GM20431 (cell line): ENCODE data around the gene BPIFB4.

Experiments
- in situ Hi-C: fragments of 300-500 bp; cut with MseI, MboI; formaldehyde crosslinking; loops from one replicate; pipeline ENCODE4 v1.15.0; 2020; ENCODE audit warnings: low sequenced_read_pairs; ENCODE audit not compliant: unreplicated experiment

BPIFB4 gene

DNA sequence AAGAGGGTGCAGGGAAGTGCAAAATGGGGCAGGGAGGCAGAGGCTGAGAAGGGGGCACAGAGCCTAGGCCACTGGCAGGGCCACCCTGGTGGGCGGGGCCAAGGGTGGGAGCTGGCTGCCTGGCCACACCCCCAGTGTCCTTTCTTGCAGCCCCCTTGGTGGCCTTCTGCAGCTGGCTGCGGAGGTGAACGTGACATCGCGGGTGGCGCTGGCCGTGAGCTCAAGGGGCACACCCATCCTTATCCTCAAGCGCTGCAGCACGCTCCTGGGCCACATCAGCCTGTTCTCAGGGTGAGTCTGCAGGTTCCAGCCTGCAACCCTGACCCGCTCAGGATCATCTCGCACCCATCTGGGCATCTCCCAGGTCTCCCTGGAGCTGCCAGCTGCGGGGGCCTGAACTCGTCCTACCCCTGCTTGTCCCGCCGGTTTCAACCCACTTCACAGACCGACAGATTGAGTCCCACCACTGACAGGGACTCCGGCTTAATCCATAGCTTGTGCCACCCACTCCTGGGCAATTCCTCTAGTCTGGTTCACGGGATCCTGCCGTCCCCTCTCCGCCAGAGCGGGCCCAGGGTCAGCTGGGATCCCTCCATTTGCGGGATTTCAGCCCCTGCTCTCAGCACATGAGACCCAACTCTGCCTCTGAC lies 19.6 kb upstream of the BPIFB4 start:
- in situ Hi-C loops: no loop called here

DNA sequence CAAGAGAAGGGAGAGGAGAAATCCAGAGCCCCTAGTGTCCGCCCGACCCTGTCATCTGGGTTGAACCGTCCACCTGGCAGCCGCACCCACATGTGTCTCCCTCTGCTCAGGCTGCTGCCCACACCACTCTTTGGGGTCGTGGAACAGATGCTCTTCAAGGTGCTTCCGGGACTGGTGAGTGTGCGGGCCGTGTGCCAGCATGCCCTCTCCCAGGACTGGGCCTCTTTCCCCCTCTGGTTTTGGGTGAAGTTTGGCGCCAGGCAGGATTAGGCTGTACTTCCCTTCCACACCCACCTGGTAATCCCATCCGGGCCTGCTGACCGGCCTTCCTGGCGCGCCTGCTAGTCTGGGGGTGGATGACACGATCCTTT lies 17.8 kb upstream of the BPIFB4 start:
- in situ Hi-C loops: no loop called here

DNA sequence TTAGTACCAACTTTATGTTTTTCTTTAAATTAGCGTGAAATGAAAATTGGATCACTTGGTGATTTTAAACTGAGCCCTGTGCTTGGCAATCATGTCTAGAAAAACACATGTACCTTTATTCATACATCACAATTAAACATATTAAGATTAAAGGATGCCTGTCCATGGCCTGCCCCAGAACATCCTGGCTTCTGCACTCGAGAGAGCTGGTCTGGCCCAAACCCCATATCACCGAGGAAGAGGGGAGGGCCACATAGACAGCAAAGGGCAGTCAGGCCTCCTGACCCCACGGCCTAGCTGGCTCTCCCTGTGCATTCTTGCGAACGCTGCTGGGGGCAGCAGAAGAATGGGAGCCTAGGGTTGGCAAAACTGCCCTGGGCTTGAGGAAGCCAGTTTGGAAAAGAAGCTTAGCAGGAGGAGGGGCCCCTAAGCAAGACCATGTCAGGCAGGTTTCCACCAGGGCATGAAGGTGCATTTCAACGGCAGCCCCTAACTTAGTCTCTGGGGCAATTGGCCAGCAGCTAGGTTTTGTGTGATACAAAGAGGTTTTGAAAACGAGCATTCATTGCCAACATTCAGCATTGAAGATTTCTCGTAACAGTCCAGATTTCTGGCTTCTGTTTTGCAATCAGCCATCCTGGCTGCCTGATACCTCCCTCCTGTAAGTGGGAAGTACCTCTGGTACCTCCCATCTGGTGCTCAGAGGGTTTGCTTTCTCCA lies 17.2 kb upstream of the BPIFB4 start:
- in situ Hi-C loops: no loop called here

DNA sequence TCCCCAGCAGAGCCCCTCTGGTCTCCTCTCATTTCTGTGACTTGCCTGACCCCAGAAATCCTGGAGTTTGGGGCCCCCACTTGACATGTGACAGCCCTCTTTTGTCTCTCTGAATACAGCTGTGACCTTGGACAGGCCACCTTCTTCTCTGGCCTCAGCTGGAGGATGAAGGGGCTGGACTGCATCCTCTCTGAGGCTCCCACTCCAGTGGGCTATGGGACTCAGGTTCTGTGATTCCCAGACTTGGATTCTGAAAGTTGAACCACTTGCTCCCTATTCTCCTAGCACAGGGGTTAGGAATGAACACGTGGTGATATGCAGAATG lies 16.7 kb upstream of the BPIFB4 start:
- in situ Hi-C loops: no loop called here

DNA sequence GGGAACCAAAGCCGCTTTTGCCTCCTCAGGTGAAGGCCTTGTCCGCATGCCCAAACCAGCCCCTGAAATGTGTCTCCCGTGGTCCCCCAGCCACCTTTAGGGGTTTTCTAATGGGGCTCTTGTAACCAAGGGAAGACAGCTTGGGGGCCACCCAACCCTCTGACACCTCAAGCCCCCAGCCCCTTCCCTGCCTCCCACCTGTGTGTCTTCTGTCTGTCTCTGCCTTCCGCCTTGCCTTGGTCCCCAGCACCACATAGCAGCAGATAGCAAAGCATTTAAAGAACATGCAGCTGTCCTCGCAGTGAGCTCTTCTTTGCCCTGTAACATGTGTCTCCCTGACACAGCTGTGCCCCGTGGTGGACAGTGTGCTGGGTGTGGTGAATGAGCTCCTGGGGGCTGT lies 16.2 kb upstream of the BPIFB4 start:
- in situ Hi-C loops: no loop called here

DNA sequence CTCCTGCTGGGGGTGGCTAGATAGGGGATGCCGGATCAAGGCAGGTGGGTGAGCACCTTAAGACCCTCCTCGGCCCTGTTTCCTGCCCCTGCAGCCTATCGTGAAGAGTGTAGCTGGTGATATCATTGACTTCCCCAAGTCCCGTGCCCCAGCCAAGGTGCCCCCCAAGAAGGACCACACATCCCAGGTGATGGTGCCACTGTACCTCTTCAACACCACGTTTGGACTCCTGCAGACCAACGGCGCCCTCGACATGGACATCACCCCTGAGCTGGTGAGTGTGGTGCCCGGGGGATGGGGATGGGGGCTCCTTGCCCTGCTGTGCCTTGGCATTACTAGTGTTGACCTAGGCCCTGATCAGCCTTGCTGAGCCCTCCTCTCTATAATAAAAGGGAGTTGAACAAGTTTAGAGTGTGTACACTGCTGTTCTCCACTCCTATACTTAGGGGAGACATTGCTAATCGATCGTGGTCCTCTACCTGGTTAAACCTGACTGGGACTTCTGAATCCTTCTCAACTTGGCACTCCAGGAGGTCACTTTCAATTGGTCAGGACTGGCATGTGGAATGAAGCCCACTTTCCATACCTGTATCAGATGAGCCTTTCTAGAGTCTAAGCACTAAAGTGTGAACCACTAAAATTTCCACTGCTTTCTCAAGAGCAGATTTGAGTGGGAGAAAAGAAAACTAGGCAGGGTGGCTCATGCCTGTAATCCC lies 14.7 kb upstream of the BPIFB4 start:
- in situ Hi-C loops: no loop called here

DNA sequence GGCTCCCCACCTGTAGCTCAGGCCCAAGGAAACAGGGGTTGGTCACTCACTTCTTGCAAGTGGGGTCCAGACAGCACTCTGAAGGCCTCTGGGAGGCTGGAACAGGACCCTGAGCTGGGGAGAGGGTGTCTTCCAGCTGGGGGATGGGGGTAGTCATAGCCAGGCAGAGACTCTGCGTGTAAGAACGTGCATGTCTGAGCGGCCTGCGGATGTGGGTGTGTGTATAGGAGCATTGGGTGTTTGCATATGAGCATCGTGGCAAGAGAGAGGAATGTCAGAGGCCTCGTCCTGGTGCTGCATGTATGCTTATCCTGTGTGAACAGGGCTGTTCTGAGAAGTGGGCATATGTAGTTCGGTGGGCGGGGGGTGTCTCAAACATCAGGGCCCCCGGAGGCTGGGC lies 13.7 kb upstream of the BPIFB4 start:
- in situ Hi-C loops: no loop called here

DNA sequence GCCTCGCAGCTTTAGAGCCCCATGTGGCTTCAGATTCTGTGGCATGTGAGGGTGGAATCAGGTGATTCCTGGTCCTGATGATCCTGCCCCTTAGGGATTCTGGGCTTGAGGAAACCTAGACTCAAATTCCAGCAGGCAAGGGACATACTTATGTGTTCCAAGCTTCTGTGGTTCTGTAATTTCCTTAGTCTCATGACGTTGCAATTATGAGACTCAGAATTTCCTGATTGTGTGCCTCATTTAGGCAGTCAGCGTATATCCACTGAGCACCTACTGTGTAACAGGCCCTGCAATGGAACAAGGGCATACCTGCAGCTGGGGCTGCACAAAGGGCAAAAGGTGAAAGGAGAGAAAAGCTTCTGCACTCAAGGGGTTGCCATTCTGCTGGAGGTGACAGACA lies 11.6 kb upstream of the BPIFB4 start:
- in situ Hi-C loops: no loop called here

DNA sequence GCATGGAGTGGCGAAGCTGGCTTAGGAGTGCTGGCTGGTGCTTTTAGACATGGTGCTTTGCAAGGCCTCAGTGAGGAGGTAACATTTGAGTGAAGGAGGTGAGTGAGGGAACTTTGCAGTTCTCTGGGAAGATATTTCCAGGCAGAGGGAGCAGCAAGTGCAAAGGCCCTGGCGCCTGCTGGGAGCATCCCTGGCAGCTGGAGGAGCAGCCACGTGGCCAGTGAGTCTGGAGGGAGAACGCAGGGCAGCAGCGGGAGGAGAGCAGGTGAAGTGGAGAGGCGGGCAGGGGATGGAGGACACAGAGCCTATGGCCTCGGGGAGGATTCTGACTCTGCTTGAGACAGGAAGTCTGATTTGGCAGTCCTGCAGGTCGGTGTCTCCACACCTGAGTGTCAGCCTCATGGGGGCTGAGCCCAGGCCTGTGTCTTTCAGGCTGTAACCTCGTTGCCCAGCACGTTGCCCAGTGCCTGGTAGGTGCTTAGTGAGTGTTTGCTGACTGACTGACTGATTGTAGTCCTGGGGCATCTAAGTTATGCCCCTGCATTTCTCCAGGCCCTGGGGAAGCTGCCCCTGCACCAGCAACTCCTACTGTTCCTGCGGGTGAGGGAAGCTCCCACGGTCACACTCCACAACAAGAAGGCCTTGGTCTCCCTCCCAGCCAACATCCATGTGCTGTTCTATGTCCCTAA lies 11.0 kb upstream of the BPIFB4 start:
- in situ Hi-C loops: no loop called here

DNA sequence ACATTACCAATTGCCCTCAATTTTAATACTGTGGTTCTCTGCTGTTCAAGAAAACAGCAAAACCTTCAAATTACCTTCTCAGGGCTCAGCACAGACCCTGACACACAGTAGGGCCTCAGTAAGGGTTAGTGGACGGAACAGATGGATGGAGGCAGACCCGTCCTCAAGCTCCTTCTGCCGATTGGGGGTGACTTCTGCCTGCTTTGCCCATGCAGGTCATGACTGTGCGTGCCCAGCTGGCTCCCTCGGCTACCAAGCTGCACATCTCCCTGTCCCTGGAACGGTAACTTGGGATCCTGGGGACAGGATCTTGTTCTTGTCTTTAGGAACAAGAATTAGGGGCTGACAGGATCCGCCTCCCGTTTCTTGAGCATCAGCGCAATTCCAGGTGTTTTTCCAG lies 9.8 kb upstream of the BPIFB4 start:
- in situ Hi-C loops: loop anchor here (10.0 kb wide), 1 partner anchor 165 kb away; no protein-coding TSS in a partner anchor

DNA sequence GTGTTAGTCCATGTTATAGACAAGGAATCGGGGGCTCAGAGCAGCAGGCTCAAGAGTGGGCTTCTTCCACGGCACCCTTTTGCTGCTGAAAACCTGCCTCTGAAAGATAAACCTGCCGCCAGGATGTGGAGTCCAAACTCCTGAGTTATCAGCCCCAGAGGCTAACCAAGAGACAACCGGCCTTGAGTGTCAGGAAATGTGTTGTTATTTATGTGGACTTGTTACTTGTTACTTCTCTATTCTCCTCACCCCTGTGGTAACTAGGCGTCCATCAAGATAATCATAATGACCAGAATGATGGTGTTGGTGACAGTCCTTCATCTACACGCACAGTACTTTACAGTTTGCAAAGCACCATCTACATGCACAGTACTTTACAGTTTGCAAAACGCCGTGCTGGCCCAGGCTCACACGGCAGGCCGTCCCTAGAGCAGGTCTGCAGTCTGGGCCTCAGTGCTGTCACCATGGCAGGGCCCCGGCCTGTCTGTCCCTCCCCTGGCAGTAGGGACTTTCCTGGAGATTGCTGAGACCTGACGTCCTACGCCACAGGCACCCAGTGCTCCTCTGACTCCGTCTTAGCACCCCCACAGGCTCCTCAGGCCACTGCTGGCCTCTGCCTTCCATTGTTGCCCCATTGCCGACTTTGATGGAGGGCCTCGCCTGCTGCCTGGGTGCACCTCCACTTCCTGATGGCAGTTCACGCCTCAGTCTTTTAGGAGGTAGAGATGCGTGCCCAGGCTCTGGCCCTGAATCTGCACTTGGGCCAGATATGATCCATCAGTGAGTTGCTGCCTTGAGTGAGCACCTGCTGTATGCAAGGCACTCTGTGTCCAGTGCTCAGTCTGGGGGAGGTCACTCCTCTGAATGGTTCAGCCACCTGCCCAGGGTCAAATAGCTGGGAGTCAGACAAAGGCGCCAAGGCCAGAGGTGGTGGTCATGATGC lies 9.1 kb upstream of the BPIFB4 start:
- in situ Hi-C loops: loop anchor here (10.0 kb wide), 1 partner anchor 166 kb away; no protein-coding TSS in a partner anchor

DNA sequence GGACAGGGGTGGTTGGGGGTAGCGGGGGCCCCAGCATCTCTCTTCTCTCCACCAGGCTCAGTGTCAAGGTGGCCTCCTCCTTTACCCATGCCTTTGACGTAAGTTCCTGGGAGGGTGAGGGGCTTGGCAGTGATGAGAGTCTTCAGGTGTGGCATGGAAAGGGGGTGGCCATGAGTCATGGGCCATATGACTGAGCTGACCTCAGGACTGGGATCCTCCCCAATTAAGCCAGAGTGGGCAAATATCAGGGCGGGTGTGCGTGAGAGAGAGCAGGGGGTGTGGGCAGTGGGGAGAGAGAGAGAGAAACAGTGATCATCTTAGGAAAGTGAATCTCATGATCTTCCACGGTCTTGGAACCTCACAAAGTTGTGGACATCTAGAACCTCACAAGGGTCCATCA lies 8.2 kb upstream of the BPIFB4 start:
- in situ Hi-C loops: loop anchor here (10.0 kb wide), 1 partner anchor 166 kb away; no protein-coding TSS in a partner anchor

DNA sequence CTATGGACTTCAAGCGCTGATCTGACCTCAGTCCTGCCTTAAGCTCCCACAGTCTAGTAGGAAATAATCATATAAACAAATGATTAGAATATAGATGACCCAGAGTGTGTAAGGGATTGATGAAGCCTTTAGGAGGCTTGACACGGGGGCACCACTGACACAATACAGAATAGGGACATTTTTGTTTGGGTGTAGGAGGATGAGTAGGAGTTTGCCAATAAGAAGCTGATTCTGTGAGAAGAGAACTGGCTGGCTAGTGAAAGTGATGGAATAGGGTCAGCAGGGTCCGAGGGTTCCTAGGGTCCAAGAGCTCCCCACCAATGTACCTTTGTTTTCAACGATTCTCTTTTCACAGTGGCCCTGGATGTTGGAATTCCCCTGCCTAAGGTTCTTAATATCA lies 7.1 kb upstream of the BPIFB4 start:
- in situ Hi-C loops: loop anchor here (10.0 kb wide), 1 partner anchor 168 kb away; no protein-coding TSS in a partner anchor

DNA sequence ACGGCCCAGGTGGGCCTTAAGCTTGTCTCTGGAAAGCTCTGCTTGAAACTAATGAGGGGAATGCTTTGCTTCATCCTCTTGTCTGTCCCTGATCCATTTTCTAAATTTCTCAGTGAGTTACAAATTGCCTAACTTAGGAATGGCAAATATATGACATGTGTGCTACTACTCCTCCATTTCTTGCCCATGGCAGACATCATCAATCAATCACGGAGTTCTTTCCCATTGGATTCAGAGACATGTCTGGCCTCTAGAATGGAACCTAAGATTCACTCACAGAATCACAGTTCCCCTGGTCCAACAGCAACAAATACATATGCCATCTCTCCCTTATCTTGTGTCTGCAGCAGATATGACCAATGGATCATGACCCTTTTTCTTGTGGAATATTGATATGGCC lies 6.6 kb upstream of the BPIFB4 start:
- in situ Hi-C loops: loop anchor here (10.0 kb wide), 1 partner anchor 168 kb away; no protein-coding TSS in a partner anchor

DNA sequence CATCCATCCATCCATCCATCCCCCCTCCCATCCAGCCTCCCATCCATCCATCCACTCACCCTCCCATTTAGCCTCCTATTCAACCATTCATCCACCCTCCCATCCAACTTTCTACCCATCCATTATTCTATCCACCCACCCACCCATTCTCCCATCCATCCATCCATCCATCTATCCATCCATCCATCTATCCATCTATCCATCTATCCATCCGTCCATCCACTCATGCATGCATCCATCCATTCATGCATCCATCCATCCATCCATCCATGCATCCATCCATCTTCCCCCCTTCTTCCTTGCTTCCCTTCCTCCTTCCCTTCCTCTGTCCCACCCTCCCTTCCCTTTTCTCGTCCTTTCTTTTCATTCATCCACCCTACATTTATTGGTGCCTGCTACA lies 4.8 kb upstream of the BPIFB4 start:
- in situ Hi-C loops: loop anchor here (10.0 kb wide), 1 partner anchor 170 kb away; no protein-coding TSS in a partner anchor

DNA sequence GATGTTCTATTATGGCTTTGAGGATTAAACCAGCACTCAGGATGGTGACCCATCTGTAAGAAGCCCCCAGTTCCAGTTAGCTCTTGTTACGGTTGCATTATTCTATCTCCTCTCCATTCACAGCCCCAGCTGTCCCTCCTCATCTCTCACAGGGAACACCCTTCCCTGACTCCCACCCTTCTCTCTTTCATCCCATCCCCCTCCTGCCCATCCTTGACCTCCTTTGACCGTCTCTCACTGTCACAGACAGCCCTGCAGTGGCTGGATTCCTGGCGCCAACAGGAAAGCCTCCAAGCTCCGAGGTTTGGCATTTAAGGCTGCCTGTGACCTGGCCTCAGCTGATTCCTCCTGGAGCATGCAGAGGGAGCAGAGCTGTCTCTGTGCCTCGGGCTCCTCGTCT lies 4.2 kb upstream of the BPIFB4 start:
- in situ Hi-C loops: loop anchor here (10.0 kb wide), 1 partner anchor 170 kb away; no protein-coding TSS in a partner anchor

DNA sequence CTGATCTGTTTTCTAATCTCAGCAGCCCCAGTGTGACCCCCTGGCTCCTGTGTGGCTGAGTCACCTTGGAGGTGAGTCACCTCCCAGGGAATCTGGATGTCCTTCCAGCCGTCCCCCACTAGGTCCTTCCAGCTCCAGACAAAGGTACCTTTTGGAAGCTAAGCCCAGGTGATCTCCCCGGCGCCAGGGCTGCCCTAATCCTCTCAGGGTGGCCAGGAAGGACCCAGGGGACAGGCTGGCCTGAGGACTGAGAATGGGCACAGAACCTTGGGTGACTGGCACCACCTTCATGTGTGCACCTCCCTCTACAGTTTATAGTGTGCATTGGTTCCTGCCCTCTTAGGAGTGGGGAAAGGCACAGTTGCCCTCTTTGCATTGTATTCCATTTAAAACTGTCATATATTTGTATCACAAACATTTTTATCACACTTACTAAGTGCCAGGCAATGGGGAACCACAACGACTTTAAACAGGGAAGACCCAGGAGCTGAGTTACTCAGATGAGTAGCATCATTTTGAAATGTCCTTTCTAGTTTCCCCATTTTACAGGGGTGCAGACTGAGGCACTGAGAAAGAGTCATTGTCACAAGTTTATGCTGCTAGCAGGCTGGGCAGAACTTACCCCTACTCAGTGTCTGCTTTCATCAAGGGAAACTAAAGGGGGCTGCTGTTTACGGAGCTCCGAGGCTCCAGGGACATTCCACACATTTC lies 2.6 kb upstream of the BPIFB4 start:
- in situ Hi-C loops: loop anchor here (10.0 kb wide), 1 partner anchor 172 kb away; no protein-coding TSS in a partner anchor

DNA sequence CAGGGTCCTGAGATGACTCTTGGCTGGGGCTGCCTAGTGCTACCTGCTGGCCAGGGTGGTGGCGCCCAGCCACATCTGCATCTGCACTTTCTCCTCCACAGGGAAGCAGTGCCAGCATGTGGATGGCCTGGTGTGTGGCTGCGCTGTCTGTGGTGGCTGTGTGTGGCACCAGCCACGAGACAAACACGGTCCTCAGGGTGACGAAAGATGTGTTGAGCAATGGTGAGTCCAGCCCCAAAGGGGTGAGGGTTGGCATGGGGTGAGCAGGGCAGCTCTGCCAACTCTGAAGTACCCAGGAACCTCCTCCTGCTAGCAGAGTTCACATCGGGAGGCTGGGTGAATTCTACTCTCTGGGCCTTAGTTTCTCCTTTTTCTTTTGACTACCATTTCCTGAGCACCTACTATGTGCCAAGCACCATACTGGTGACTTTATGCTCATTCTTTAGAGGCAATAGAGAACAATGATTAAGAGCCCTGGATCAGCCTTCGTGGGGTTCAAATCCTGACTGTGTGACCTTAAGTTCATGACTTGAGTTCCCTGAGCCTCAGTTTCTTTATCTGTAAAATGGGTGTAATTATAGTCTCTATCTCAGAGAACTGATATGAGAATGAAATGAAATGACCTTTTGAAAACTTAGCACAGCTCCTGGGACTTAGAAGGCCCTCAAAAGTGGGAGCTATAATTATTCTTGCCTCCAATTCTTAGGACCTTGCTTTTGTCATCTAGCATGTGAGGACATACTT lies 2.1 kb downstream of the BPIFB4 start:
- in situ Hi-C loops: no loop called here
